GM10248 (cell line): ENCODE data around the gene VWA5B1.

ENCODE experiments used
- CTCF ChIA-PET: fragments of 300-600 bp; sonication (Branson Sonifier 250); formaldehyde crosslinking; extraction: SDS; loops from one replicate; lab custom pipeline; 2021; ENCODE audit warnings: antibody characterized with exemption; lab: Yijun Ruan, JAX
- POLR2A ChIA-PET: fragments of 350-650 bp; sonication (Branson Sonifier 250); formaldehyde crosslinking; extraction: SDS; loops from one replicate; lab custom pipeline; 2020; ENCODE audit warnings: antibody characterized with exemption; lab: Yijun Ruan, JAX
- DNase-seq: peaks from one replicate; pipeline ENCODE4 v3.0.0; 2012; ENCODE audit errors: extremely low spot score
- TF ChIP-seq, protein P1 (sequence below): IDR thresholded peaks from 2 replicates; pipeline ENCODE4 v1.5.1; 2012; ENCODE audit warnings: mild to moderate bottlenecking, low read depth; ENCODE audit errors: extremely low read depth, missing control alignments, control extremely low read depth

VWA5B1 gene

GRCh38 chr1:20376880-20377494 lies 86.3 kb downstream of the VWA5B1 start:
- DNase-seq = peak; percentile 76
- CTCF ChIA-PET = interaction anchor here (0.6 to 9.8 kb wide), 14 partner anchors 14 to 159 kb away, joined by 3 to 57 read pairs (median 4); no protein-coding TSS in a partner anchor
- TF ChIP-seq, protein P1, sequence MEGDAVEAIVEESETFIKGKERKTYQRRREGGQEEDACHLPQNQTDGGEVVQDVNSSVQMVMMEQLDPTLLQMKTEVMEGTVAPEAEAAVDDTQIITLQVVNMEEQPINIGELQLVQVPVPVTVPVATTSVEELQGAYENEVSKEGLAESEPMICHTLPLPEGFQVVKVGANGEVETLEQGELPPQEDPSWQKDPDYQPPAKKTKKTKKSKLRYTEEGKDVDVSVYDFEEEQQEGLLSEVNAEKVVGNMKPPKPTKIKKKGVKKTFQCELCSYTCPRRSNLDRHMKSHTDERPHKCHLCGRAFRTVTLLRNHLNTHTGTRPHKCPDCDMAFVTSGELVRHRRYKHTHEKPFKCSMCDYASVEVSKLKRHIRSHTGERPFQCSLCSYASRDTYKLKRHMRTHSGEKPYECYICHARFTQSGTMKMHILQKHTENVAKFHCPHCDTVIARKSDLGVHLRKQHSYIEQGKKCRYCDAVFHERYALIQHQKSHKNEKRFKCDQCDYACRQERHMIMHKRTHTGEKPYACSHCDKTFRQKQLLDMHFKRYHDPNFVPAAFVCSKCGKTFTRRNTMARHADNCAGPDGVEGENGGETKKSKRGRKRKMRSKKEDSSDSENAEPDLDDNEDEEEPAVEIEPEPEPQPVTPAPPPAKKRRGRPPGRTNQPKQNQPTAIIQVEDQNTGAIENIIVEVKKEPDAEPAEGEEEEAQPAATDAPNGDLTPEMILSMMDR = peak; percentile 73
- POLR2A ChIA-PET = no interaction called here

GRCh38 chr1:20377516-20378270 lies 87.0 kb downstream of the VWA5B1 start:
- CTCF ChIA-PET = interaction anchor here (0.6 to 9.8 kb wide), 14 partner anchors 14 to 160 kb away, joined by 3 to 57 read pairs (median 4); no protein-coding TSS in a partner anchor
- DNase-seq = no peak
- TF ChIP-seq, protein P1 = no peak
- POLR2A ChIA-PET = no interaction called here

GRCh38 chr1:20379075-20379474 lies 88.4 kb downstream of the VWA5B1 start:
- CTCF ChIA-PET = interaction anchor here (1.0 to 9.8 kb wide), 2 partner anchors 16 to 24 kb away, joined by 3 to 57 read pairs; no protein-coding TSS in a partner anchor
- TF ChIP-seq, protein P1 = no peak
- DNase-seq = no peak
- POLR2A ChIA-PET = no interaction called here

DNA sequence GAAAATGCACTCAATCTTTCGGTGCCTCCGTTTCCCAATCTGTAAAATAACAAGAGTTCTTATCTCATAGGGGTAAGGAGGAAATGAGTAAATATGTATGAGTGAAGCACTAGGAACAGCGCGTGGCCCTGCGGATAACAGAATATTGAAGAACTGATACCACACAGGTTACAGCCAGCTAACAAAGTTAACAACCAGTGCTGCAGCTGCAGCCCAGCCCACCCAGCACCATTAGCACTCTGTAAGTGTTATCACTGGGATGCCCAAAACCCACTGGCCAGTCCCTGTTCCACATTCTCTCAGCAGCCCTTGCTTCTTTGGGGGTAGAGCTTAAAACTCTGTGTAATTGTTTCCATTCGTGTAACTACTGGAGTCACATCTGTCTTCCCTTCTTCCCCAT lies 89.5 kb downstream of the VWA5B1 start:
- POLR2A ChIA-PET = no interaction called here
- no peak for DNase-seq
- CTCF ChIA-PET = interaction anchor here (1.0 to 9.8 kb wide), 5 partner anchors 9 to 23 kb away, joined by 3 to 57 read pairs (median 3); no protein-coding TSS in a partner anchor
- TF ChIP-seq, protein P1 = no peak

DNA sequence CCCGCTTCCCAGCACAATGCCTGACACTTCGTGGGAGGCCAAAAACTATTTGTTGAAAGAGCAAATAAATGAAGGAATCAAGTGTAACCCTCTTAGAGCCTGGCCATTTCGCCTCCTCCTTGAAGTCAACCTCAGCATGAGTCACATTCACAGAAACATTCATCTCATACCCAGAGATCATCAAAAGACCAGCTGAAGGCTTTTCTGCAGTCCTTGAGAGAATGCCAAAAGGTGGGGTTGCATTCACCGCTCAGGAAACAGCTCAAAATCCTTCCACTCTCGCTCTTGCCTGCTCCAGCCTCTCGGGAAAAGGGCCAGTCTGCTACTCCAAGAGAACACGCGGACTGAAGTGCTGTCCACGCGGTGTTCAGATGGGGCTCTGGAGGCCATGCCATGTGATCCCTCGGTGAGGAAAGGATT lies 90.0 kb downstream of the VWA5B1 start:
- peak; percentile 43 for DNase-seq
- CTCF ChIA-PET = interaction anchor here (1.0 to 9.8 kb wide), 6 partner anchors 9 to 114 kb away, joined by 3 to 57 read pairs (median 3); no protein-coding TSS in a partner anchor
- POLR2A ChIA-PET = no interaction called here
- TF ChIP-seq, protein P1 = no peak

GRCh38 chr1:20381045-20381641 lies 90.5 kb downstream of the VWA5B1 start:
- TF ChIP-seq, protein P1 = no peak
- peak; percentile 55 for DNase-seq
- ChIA-PET POLR2A (no interaction called here), CTCF (interaction anchor here (1.0 to 9.8 kb wide), 5 partner anchors 8 to 114 kb away, joined by 3 to 57 read pairs (median 3); no protein-coding TSS in a partner anchor)
